CD1c-positive myeloid dendritic cell (primary cell): ENCODE data around the gene SLC35E4.
"Not testable (repeated sequence)": the region's sequence is repeated elsewhere in the genome, so short reads cannot be mapped to it uniquely, and the experiment has no call there.

Experiments
- DNase-seq: peaks from one replicate; pipeline ENCODE4 v3.0.0-alpha.2; 2016; ENCODE audit errors: extremely low spot score

Gene SLC35E4

DNA sequence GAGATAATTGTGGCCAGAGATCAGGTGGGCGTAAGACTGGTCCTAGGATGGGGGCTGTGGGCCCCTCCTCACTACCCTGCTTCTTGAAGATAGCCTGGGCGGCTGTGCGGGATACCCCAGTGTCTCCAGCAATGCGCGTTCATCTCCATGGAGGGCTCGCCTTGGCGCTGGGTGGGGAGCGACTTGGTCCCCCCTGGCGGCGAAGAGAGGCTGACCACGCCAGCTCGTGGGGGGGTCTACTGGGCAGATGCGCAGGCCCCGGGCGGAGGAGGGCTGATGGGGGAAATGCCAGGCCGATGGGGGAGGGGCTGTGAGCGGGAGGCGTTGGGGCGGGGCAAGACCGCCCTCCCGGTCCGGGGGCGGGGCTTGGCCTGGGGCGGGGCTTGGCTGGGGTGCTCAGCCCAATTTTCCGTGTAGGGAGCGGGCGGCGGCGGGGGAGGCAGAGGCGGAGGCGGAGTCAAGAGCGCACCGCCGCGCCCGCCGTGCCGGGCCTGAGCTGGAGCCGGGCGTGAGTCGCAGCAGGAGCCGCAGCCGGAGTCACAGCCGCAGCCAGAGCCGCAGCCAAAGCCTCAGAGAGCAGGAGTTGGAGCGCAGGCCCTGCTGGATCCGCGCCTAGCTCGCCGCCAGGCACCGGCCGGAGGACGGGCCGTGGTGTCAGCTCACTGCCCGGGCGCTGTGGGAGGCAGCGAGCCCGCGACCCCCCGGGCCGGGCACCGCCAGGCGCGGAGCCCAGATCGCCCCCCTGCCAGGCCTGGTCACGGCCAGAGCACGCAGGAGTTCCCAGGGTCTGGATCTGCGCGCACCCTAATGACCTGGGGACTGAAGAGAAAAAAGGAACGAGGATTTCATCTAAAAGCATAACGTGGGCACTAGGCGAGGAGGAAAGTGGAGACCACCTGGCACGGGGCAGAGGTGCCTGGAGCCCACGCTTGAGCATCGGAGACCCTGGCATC lies at the start of gene SLC35E4:
Gene SLC35E4, plus strand, starts transcription at position 509 of the 953 bp plus-strand sequence. CDS start 670 bp downstream, outside the sequence.
- DNase-seq, result peak; percentile 91

GRCh38 chr22:30586414-30586813 lies 49.2 kb upstream of the SLC35E4 start:
- DNase-seq, result no peak

- DNase-seq, result no peak
Observed at GRCh38 chr22:30591191-30591587, 44.4 kb upstream of the SLC35E4 start.

- DNase-seq, result peak; percentile 99
Observed at GRCh38 chr22:30591588-30592359, 43.8 kb upstream of the SLC35E4 start, which contains the start of gene PES1. Gene PES1 (minus strand): TSS chr22:30591910. CDS start chr22:30591833, 77 bp downstream.

- not testable (repeated sequence) for DNase-seq
Observed at GRCh38 chr22:30592360-30592713, 43.2 kb upstream of the SLC35E4 start.

- no peak for DNase-seq
Observed at GRCh38 chr22:30596199-30596598, 39.4 kb upstream of the SLC35E4 start.

GRCh38 chr22:30596886-30597285 lies 38.7 kb upstream of the SLC35E4 start:
- no peak for DNase-seq

- DNase-seq, result no peak
Observed at GRCh38 chr22:30598986-30599385, 36.6 kb upstream of the SLC35E4 start.

DNA sequence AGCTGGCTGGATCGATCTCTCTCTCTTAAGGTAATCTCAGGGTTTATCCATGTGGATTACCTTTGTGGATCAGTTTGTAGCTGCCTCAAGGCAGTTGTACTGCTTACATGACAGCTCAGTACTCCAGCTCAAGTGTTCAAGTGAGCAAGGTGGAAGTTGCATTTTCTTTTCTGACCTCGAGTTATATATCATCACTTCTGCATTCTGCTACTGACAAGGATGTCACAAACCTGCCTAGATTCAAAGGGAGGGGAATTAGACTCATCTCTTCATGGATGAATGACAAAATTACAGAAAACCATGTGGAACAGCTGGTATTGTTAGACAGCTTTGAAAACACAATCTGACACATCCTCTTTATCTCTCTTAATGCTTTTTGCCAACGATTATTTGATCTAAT lies 34.7 kb upstream of the SLC35E4 start:
- peak; percentile 38 for DNase-seq

- DNase-seq, result no peak
Observed at GRCh38 chr22:30601464-30601863, 34.1 kb upstream of the SLC35E4 start.

DNA sequence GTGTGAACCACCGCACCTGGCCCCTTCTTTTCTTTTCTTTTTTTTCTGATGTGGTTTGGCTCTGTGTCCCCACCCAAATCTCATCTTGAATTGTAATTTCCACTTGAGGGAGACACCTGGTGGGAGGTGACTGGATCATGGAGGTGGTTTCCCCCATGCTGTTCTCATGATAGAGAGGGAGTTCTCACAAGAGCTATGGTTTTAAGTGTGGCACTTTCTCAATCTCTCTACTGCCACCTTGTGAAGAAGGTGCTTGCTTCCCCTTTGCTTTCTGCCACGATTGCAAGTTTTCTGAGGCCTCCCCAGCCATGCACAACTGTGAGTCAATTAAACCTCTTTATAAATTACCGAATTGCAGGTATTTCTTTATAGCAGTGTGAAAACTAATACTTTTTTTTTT lies 33.5 kb upstream of the SLC35E4 start:
- peak; percentile 21 for DNase-seq

- DNase-seq, result no peak
Observed at GRCh38 chr22:30603801-30604200, 31.8 kb upstream of the SLC35E4 start.

DNA sequence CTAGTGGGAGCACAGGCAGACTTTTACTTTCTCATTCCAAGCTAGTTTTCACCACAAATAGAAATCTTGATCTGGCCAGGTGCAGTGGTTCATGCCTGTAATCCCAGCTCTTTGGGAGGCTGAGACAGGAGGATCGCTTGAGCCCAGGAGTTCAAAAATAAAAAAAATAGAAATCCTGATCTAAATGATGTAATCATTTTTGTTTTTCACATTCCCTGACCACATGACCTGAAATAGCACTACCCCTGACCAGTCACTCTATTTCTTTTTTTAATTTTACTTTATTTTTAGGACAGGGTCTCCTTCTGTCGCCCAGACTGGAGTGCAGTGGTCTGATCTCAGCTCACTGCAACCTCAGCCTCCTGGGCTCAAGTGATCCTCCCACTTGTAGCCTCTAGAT lies 30.9 kb upstream of the SLC35E4 start:
- no peak for DNase-seq

GRCh38 chr22:30605449-30606110 lies 30.0 kb upstream of the SLC35E4 start:
- DNase-seq, result peak; percentile 74

DNA sequence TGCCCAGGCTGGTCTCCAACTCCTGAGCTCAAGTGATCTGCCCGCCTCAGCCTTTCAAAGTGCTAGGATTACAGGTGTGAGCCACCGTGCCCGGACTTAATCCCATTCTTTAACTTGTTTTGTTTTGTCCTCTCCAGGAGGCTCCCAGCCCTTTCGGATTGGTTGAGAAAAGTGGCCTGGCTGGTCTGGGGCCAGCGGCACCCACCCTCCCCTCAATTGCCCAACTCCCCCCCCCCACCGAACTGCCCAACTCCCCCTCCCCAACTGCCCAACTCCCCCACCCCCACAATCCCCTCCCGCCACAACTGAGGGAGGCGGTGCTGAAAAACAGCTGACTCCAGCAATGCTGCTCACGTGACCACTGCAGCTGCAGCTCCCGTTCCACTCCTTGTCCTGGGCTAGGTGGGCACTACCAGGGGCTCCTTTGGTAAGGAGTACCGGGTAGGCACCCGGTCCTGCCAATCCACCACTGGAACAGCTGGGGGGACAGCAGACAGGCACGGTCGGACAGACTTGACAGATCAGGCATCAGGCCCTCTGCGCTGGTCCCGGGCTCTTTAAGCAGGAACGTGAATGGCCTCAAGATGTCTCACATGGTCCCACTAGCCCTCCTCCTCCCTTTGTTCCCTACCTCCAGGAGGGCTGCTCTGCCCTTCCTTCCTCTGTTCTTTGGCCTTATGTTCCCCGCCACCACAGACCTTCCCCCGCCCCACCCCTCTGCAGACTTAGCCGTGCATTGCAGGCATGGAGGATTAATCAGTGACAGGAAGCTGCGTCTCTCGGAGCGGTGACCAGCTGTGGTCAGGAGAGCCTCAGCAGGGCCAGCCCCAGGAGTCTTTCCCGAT lies 28.9 kb upstream of the SLC35E4 start, which contains the start of gene TCN2:
Gene TCN2, plus strand, starts transcription at position 720 of the 845 bp plus-strand sequence. CDS start 158 bp downstream, outside the sequence.
- DNase-seq, result peak; percentile 70

DNA sequence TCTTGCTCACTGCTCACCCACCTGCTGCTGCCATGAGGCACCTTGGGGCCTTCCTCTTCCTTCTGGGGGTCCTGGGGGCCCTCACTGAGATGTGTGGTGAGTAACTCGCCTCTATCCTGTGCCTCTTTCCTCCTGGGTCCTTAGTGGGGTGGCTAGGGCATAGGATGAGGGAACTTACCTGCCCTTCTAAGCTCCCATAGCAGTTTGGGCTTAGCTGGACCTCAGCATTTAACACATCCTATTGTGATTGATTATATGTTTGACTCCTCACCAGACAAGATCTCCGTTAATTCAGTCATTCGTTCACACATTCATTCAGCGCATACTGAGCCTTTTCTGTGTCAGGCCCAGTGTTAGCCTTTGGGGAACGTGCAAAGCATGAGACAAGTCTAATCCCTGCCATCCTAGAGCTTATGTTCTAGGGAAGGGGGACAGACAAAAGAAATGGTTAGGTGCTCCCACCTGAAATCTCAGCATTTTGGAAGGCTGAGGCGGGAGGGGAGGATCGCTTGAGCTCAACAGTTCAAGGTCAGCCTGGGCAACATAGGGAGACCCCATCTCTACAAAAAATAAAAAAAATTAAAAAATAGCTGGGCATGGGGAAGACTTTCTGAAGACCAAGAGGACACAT lies 28.2 kb upstream of the SLC35E4 start:
- DNase-seq, result no peak

DNA sequence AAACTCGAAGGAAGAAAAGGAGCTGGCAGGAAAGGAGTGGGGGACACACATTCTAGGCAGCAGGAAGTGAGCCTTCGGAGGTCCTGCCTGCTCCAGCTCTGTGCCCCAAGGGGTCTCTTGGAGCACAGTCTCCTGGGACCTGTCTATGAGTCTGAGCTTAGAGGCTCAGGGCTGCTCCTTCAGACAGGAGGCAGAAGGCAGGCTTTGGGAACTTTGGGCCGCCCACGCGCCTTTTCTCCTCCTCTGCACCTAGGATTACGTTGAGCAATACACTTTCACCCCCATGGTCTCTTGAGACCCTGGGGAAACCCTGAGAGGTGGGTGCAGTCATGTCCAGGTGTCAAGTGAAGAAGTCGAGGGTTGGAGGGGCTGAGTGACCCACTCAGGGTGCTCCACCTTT lies 27.6 kb upstream of the SLC35E4 start:
- no peak for DNase-seq

GRCh38 chr22:30609260-30610185 lies 26.1 kb upstream of the SLC35E4 start:
- peak; percentile 91 for DNase-seq

DNA sequence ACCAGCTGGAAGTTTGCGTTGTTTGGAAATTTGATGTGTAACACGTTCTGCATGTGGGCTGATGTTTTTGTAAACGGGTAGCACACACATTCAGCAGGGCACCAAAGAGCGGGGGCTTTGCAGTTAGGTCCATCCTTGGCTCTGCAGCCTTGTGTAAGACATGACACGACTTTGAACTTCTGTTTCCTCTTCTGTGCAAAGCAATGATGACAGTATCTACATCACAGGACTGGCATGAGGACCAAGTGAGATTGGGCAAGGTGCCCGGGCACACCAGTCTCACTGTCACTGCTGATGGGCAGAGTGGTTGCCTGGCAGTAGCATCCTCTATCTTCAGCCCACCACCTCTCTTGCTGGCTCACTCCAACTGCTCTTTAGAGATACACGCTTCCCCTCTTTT lies 25.3 kb upstream of the SLC35E4 start:
- peak; percentile 92 for DNase-seq
